ENCODE measurements around the gene TAPT1.
"Not testable (repeated sequence)": the region's sequence is repeated elsewhere in the genome, so short reads cannot be mapped to it uniquely, and the experiment has no call there.

Gene TAPT1, protein sequence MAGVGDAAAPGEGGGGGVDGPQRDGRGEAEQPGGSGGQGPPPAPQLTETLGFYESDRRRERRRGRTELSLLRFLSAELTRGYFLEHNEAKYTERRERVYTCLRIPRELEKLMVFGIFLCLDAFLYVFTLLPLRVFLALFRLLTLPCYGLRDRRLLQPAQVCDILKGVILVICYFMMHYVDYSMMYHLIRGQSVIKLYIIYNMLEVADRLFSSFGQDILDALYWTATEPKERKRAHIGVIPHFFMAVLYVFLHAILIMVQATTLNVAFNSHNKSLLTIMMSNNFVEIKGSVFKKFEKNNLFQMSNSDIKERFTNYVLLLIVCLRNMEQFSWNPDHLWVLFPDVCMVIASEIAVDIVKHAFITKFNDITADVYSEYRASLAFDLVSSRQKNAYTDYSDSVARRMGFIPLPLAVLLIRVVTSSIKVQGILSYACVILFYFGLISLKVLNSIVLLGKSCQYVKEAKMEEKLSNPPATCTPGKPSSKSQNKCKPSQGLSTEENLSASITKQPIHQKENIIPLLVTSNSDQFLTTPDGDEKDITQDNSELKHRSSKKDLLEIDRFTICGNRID

DNA sequence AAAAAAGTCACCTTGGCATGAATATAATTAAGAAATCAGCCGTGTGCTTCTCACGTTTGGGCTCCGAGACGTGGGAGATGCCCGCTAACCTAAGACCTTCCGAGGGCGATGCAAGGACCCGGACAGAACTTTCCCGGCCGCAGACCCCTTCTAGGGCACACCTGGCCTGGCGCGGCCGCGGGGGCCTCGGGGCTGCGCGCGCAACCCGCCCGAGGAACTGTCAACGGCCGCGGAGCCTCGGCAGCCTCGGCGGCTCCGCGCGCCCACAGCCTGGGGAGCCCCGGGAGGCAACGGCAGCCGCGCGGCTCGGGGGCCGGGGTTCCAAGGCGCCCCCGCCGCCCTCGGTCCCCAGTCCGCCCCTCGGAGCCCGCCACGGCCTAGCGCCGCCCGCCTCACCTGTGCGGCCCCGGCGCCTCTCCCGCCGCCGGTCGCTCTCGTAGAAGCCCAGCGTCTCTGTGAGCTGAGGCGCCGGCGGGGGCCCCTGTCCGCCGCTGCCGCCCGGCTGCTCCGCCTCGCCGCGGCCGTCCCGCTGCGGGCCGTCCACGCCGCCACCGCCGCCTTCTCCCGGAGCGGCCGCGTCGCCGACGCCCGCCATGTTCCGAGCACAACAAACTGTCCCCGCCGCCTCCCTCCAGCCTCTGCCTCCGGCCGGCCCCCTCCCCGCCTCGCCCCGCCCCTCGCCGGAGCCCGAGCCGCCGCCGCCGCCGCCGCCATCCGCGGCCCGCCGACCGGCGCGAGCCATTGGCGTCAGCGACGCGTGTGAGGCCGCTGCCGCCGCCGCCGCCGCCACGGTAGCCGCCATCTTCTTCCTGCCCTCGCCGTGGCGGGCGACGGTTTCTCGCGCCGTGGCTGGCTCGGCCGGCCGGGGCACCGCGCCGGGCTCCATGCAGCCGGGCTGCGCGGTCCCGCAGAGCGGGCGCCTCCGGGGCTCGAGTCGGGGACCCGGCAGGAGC is at the start of gene TAPT1:
TAPT1 (minus strand) TSS at position 609 of the 953 bp plus-strand sequence; CDS start at position 595, 14 bp downstream.
- no peaks in the 10 kb centered on the region for H3K36me3 ChIP-seq (ENCODE audit: insufficient read depth, low read length)
- peak within 1 kb of the TSS; percentile 96 for H3K9ac ChIP-seq (ENCODE audit: low read depth, low read length)
- H3K9me3 ChIP-seq (ENCODE audit: control insufficient read depth, insufficient read depth, low read length), result no peaks in the 10 kb centered on the region
- H3K4me1 ChIP-seq (ENCODE audit: insufficient read depth, low read length), result peaks cover 15% of the 10 kb centered on the region; the same call in 1 of the 2 replicates

DNA sequence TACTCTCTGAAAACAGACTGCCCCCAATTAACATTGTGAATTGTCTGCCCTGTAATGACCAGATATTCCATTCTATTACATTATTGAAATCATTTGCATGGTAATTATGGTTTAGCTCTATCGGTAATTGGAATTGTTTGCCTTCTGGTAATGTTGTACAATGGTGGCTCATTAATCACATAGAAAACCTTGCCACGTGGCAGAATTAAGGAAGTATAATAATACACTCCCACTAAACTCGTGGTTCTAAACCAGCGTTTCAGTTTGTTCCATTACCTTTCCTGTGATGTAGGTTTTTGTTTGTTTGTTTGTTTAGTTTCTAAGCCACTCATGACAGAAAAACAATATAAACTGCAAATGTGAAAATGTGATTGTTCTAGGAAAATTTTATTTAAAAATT is 45.1 kb upstream of the TAPT1 start:
- Histone ChIP-seq H3K9me3 (ENCODE audit: control insufficient read depth, insufficient read depth, low read length) (no peaks in the 10 kb centered on the region), H3K36me3 (ENCODE audit: insufficient read depth, low read length) (no peaks in the 10 kb centered on the region), H3K4me1 (ENCODE audit: insufficient read depth, low read length) (no peaks in the 10 kb centered on the region), H3K9ac (ENCODE audit: low read depth, low read length) (no peak overlapping the region)

DNA sequence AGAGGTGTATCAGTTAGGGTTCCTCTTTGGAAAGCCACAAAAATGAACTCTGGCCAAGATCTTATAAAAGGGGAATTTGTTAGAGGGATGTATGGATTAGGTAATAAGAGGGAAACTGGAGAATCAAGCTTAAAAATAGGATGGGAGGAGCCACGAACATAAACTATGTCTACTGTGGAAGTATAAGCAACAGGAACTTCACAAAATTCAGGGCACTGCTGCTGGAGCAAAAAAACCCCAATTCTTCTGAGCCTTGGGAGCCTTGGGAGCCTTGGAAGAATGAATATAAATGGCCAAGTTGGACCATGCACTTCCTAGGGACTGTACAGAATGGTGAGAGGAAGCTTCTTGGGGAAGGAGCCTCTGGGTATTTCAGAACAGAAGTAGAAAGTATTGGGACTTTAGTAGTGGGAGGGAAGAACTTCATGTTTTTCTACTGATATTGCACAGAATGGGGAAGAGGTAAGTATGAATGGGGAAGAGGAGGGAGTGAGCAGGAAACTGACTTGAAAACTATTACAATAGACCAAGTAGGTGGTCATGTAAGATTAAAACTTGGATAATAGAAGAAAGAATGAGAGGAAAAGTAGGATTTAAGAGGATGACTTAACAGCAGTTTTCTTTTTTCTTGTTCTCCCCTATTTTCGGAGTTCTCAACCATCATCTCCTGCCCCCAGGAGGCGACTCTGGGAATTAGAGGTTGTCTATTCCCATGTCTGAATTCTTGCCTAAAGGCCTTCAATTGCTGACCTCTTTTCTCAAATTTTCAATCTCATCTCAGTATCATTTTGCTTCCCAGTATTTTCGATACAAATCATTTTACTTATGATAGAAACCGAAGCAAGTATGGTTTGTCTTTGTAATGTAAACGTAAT is 44.4 kb upstream of the TAPT1 start:
- Histone ChIP-seq H3K36me3 (ENCODE audit: insufficient read depth, low read length) (no peaks in the 10 kb centered on the region), H3K4me1 (ENCODE audit: insufficient read depth, low read length) (no peaks in the 10 kb centered on the region), H3K9me3 (ENCODE audit: control insufficient read depth, insufficient read depth, low read length) (no peaks in the 10 kb centered on the region), H3K9ac (ENCODE audit: low read depth, low read length) (no peak overlapping the region)

DNA sequence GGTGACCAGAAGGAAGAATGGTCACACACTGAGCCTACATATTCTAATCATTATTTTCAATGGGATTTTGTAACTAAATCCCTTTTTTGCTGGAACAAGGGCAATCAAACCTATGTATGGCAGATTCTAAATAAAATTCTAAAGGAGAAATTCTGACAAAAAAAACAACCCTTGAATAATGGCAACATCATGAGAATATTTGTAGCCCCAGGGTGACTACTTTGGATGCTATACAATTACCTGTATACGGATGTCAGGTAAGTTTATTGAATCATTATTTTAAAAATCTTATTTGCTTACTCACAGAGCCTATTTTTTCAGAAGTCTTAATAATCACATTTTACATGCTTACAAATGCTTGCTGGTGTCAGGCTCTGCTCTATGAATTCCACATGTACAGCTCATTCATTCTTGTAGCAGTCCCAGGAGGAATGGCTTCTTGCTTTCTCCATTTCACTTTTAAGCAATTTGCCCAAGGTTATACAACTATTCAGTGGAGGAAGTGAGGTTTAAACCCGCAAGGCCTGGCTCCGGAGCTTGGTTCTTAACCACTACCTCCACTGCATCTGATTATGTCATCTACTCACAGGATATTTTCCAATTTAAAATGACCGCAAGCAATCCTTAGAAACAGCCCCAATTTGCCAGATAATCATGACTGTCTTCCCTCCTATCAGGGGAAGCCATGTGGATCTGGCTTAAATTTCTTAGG is 43.6 kb upstream of the TAPT1 start:
- not testable (repeated sequence) for H3K4me1 ChIP-seq (ENCODE audit: insufficient read depth, low read length); H3K9me3 ChIP-seq (ENCODE audit: control insufficient read depth, insufficient read depth, low read length); H3K9ac ChIP-seq (ENCODE audit: low read depth, low read length); H3K36me3 ChIP-seq (ENCODE audit: insufficient read depth, low read length)

DNA sequence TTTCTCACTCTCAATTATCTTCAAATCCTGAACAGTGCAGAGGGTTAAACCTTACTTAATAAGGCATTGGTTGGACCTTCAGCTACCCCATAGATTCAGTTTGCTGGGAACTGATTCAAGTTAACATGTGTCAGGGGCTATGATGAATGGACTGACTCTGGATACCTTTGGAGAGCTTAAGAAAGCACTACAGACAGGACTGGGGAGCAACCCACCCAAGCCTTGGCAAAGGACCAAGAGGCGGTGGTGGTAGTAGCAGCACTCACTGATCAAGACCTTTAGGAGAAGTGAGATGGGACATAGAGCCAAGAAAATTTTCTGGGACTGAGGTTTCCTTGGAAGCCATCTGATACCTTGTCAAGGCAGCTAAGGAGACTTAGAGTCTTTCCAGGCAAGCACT is 43.0 kb upstream of the TAPT1 start:
- no peaks in the 10 kb centered on the region for H3K4me1 ChIP-seq (ENCODE audit: insufficient read depth, low read length)
- no peaks in the 10 kb centered on the region for H3K9me3 ChIP-seq (ENCODE audit: control insufficient read depth, insufficient read depth, low read length)
- no peaks in the 10 kb centered on the region for H3K36me3 ChIP-seq (ENCODE audit: insufficient read depth, low read length)
- H3K9ac ChIP-seq (ENCODE audit: low read depth, low read length), result no peak overlapping the region

DNA sequence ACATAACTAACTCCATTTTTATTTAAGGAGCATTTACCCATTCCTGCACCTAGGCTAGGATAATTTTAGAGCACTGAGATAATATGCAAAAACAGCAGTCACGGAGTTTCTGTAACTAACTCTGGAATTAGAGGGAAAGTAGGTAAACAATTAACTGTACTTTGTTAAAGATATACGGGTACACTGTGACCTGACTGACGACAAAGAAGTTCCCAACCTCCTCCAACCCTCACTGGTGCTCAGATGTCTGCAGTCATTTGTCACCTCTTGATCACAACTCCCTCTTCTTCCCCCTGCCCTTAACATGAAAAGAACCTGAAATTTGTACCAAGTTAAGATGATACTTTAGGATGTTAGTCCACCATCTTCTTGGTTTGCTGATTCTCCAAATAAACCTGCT is 42.0 kb upstream of the TAPT1 start:
- H3K9ac ChIP-seq (ENCODE audit: low read depth, low read length), result no peak overlapping the region
- H3K9me3 ChIP-seq (ENCODE audit: control insufficient read depth, insufficient read depth, low read length), result no peaks in the 10 kb centered on the region
- H3K4me1 ChIP-seq (ENCODE audit: insufficient read depth, low read length), result no peaks in the 10 kb centered on the region
- H3K36me3 ChIP-seq (ENCODE audit: insufficient read depth, low read length), result no peaks in the 10 kb centered on the region

DNA sequence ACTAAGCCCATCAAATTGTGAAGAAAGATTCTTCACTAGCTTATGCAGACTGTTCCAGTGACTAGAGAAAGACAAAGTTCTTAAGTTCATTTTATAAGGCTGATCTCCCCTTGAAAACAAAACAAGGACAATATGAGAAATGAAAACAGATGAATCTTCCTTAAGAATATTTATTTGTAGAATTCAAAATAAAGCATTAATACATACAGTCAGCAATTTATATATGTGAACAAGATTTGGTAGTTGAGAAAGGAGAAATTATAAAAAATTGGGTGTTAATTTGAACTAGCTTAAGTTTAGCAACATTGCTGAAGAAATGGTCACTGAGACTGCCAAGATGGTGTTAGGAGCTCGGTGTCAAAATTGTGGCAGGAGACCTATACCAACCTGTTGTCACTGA is 41.4 kb upstream of the TAPT1 start:
- Histone ChIP-seq H3K36me3 (ENCODE audit: insufficient read depth, low read length) (no peaks in the 10 kb centered on the region), H3K9ac (ENCODE audit: low read depth, low read length) (no peak overlapping the region), H3K9me3 (ENCODE audit: control insufficient read depth, insufficient read depth, low read length) (no peaks in the 10 kb centered on the region), H3K4me1 (ENCODE audit: insufficient read depth, low read length) (no peaks in the 10 kb centered on the region)

DNA sequence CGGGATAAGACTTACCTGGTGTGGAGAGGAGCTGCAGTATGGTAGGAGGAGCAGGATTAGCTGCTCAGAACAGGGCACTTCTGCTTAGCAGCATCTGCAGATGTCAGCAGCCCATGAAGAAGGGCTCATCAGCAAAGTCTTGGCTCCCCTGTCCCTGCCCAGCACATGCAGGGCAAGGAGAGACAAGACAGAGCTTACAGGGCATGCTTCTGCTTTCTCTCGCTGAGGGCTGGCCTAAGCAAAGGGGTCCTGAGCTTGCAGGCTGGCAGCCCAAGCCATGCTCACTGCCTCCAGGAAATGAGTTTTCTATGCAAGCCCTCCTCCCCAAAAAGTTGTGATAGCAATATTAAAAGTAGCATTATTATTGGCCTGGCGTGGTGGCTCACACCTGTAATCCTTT is 39.5 kb upstream of the TAPT1 start:
- no peaks in the 10 kb centered on the region for H3K9me3 ChIP-seq (ENCODE audit: control insufficient read depth, insufficient read depth, low read length)
- no peaks in the 10 kb centered on the region for H3K4me1 ChIP-seq (ENCODE audit: insufficient read depth, low read length)
- H3K9ac ChIP-seq (ENCODE audit: low read depth, low read length), result no peak overlapping the region
- no peaks in the 10 kb centered on the region for H3K36me3 ChIP-seq (ENCODE audit: insufficient read depth, low read length)

DNA sequence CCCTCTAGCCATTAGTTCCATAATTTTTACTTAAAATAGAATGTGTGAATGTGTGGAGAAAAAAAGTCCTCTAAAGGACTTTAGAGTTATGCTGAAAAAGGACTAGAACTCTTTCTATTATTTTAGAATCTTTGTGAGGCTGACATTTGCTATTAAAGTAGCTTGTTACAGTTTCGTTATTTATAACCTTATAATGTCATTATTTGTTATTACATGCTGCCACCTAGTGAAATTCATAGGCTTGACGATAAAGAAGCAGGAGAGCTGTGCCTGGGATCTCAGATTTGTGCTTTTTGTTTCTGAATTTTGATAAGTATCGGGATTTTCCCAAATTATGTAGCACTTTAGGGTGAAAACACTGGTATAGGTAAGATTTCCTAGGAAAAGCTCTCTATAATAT is 38.5 kb upstream of the TAPT1 start:
- Histone ChIP-seq H3K36me3 (ENCODE audit: insufficient read depth, low read length) (no peaks in the 10 kb centered on the region), H3K4me1 (ENCODE audit: insufficient read depth, low read length) (no peaks in the 10 kb centered on the region), H3K9ac (ENCODE audit: low read depth, low read length) (no peak overlapping the region), H3K9me3 (ENCODE audit: control insufficient read depth, insufficient read depth, low read length) (no peaks in the 10 kb centered on the region)

DNA sequence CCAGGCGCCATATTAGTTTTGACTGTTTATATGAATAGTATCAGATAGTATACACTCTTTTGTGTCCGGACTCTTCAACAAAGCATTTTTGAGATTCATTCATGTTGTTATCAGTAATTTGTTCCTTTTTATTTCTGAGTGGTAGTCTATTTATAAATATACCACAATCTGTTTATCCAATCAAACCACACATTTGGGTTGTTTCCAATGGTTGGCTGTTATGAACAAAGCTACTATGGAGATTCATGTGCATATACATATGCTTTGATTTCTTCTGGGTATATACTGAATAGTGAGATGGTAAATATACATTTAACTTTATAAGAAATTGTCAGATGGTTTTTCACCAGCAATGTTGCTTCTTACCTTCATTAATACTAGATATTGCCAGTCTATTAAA is 36.8 kb upstream of the TAPT1 start:
- H3K4me1 ChIP-seq (ENCODE audit: insufficient read depth, low read length), result no peaks in the 10 kb centered on the region
- no peak overlapping the region for H3K9ac ChIP-seq (ENCODE audit: low read depth, low read length)
- no peaks in the 10 kb centered on the region for H3K36me3 ChIP-seq (ENCODE audit: insufficient read depth, low read length)
- H3K9me3 ChIP-seq (ENCODE audit: control insufficient read depth, insufficient read depth, low read length), result no peaks in the 10 kb centered on the region

DNA sequence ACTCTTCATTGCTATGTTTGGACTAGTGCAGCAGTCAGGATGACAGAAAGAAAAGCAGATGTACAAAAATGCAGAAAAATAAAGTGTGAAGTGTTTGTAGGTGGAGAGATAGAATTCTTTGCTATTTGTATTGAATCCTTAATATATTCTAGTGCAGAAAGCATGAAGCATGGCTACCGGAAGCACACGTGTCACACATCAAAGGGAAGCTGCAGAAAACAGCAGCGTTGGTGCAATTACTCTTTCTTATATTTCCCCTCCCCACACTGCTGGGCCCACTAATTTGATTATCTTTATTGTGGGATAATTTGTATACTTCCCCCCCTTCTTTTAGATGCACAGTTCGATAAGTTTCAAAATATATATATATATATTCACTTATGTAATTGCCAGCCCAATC is 35.9 kb upstream of the TAPT1 start:
- H3K4me1 ChIP-seq (ENCODE audit: insufficient read depth, low read length), result no peaks in the 10 kb centered on the region
- H3K36me3 ChIP-seq (ENCODE audit: insufficient read depth, low read length), result no peaks in the 10 kb centered on the region
- no peaks in the 10 kb centered on the region for H3K9me3 ChIP-seq (ENCODE audit: control insufficient read depth, insufficient read depth, low read length)

DNA sequence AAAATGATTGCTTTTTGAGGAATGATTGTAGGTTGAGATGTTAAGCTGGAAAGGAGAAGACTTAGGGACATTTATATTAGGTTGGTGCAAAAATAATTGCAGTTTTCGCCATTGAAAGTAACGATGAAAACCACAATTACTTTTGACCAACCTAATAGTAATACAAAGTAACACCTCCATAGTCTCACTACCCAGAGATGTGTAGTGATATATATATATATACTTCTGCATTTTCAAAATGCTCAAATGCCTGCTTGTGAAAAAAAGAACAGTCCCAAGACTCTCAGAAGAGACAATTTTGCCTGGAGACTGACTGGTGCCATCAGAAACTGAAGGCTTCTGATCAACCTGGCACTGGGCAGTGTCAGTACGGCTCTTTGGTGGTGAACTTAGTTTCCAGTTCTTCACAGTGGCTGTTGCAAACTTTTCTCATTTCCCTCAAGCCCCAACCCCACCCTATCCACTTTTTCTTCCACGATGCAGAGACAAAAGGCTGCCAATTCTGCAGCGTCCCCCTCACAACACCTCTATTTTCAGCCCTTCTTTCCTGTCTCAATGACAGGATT is 35.1 kb upstream of the TAPT1 start:
- no peaks in the 10 kb centered on the region for H3K36me3 ChIP-seq (ENCODE audit: insufficient read depth, low read length)
- H3K9ac ChIP-seq (ENCODE audit: low read depth, low read length), result no peak overlapping the region
- no peaks in the 10 kb centered on the region for H3K4me1 ChIP-seq (ENCODE audit: insufficient read depth, low read length)
- no peaks in the 10 kb centered on the region for H3K9me3 ChIP-seq (ENCODE audit: control insufficient read depth, insufficient read depth, low read length)

More for the DNA sequence above, 35.9 kb upstream of the TAPT1 start:
- no peak overlapping the region for H3K9ac ChIP-seq (ENCODE audit: low read depth, low read length)

DNA sequence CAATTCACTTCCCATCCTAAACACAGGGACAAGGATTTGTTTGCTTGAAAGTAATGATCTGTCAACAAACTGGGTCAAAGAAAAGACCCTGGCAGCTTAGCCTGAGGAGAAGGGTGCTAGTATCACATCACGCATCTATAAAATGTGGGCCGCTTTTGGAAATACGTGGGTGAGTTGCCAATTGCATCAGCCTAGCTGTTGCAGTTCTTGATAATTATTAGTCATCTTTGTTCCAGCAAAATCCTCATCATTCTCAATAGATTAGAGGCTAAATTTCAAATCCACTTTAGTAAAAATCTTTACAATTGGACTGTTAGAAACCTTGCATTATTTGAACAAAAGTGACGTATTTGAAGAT is 33.6 kb upstream of the TAPT1 start:
- Histone ChIP-seq H3K4me1 (ENCODE audit: insufficient read depth, low read length) (no peaks in the 10 kb centered on the region), H3K36me3 (ENCODE audit: insufficient read depth, low read length) (no peaks in the 10 kb centered on the region), H3K9ac (ENCODE audit: low read depth, low read length) (no peak overlapping the region), H3K9me3 (ENCODE audit: control insufficient read depth, insufficient read depth, low read length) (no peaks in the 10 kb centered on the region)
